PC-9 (cell line): ENCODE measurements around the gene PLSCR2. TPM values are rescaled to one million over a fixed set of nuclear protein-coding genes. Genes with fewer than 3 reads are reported as not detected.

Experiments used
- BruUV-seq: library from RNA; stranded (reverse); fragments of 400-500 nt; replicated peaks from 2 replicates; lab custom pipeline; 2021; lab: Mats Ljungman, UMichigan
- CTCF ChIA-PET: fragments of 300-600 bp; sonication (Branson Sonifier 250); formaldehyde crosslinking; loops from one replicate; lab custom pipeline; 2022; ENCODE audit warnings: antibody characterized with exemption; lab: Charles Lee
- POLR2A ChIA-PET: fragments of 300-600 bp; sonication (Branson Sonifier 250); formaldehyde crosslinking; loops from one replicate; lab custom pipeline; 2022; ENCODE audit warnings: antibody characterized with exemption; ENCODE audit not compliant: unreplicated experiment; lab: Charles Lee
- DNase-seq, 2 experiments: peaks; one replicate each; pipeline versions ENCODE4 v3.0.0 to v3.0.0-alpha.2; 2015 to 2022; ENCODE audit warnings: mixed read lengths in 1 of 2
- H2AFZ ChIP-seq: fragments of 200-600 bp; sonication (generic); 2 replicates; pipeline ENCODE4 v1.8.1; 2017; ENCODE audit warnings: antibody characterized with exemption
- H3F3A ChIP-seq: fragments of 200-600 bp; sonication (generic); 2 replicates; pipeline ENCODE4 v1.8.1; 2017; ENCODE audit warnings: antibody characterized with exemption, mild to moderate bottlenecking, low read depth; ENCODE audit not compliant: insufficient read depth
- H3K27ac ChIP-seq: fragments of 200-600 bp; sonication (generic); 2 replicates; pipeline ENCODE4 v1.6.1; 2016; ENCODE audit warnings: mixed run types
- H3K27me3 ChIP-seq: fragments of 200-600 bp; sonication (generic); 2 replicates; pipeline ENCODE4 v1.6.1; 2016; ENCODE audit warnings: low read depth, mixed run types; ENCODE audit not compliant: insufficient read depth
- H3K36me3 ChIP-seq: fragments of 200-600 bp; sonication (generic); 2 replicates; pipeline ENCODE4 v1.6.1; 2016; ENCODE audit warnings: low read depth, mixed run types
- H3K4me1 ChIP-seq: fragments of 200-600 bp; sonication (generic); replicated peaks from 2 replicates; pipeline ENCODE4 v1.6.1; 2016; ENCODE audit warnings: mixed run types; ENCODE audit not compliant: insufficient read depth
- H3K4me2 ChIP-seq: fragments of 200-600 bp; sonication (generic); 2 replicates; pipeline ENCODE4 v1.6.1; 2017; ENCODE audit warnings: mixed run types
- H3K4me3 ChIP-seq: fragments of 200-600 bp; sonication (generic); 2 replicates; pipeline ENCODE4 v1.6.1; 2016; ENCODE audit warnings: mixed run types
- H3K79me2 ChIP-seq: fragments of 200-600 bp; sonication (generic); 2 replicates; pipeline ENCODE4 v1.6.1; 2017; ENCODE audit warnings: low read depth, mixed run types
- H3K9me2 ChIP-seq: fragments of 200-600 bp; sonication (generic); 2 replicates; pipeline ENCODE4 v1.8.1; 2017; ENCODE audit warnings: mild to moderate bottlenecking; ENCODE audit not compliant: insufficient read depth
- H3K9me3 ChIP-seq: fragments of 200-600 bp; sonication (generic); 2 replicates; pipeline ENCODE4 v1.8.1; 2016; ENCODE audit warnings: low read depth; ENCODE audit not compliant: insufficient read depth
- H4K20me1 ChIP-seq: fragments of 200-600 bp; sonication (generic); 2 replicates; pipeline ENCODE4 v1.8.1; 2017; ENCODE audit not compliant: insufficient read depth
- EZH2 ChIP-seq: fragments of 200-600 bp; sonication (generic); IDR thresholded peaks from 2 replicates; pipeline ENCODE4 v1.8.0; 2017; ENCODE audit warnings: antibody characterized with exemption, low read depth
- intact Hi-C: fragments of 100-400 bp; cut with micrococcal nuclease; formaldehyde crosslinking; loops from one replicate; pipeline ENCODE4 v1.10.0; 2022; ENCODE audit not compliant: unreplicated experiment
- total RNA-seq: library from RNA; stranded (reverse); gene quantifications from 2 replicates; pipeline ENCODE4 v1.2.3, GENCODE V29; 2021
- TF ChIP-seq, protein P1 (sequence below): fragments of 200-600 bp; sonication (generic); conservative IDR thresholded peaks from 2 replicates; pipeline ENCODE4 v1.6.1; 2017; ENCODE audit warnings: mixed run types, antibody characterized with exemption, mild to moderate bottlenecking, moderate library complexity

PLSCR2 gene
- total RNA-seq, 1 experiment from 2014 or later: not detected

GRCh38 chr3:146472611-146473010, 3.2 kb upstream of the PLSCR2 start:
- Histone ChIP-seq H3K9me3 (no peaks in the 10 kb centered on the region; the same call in 1 of the 2 replicates), H3K79me2 (no peaks in the 10 kb centered on the region), H2AFZ (no peak overlapping the region), H3K4me1 (0 out of 2 replicates have a peak, but pooled peaks cover 5% of the 10 kb centered on the region), H3K36me3 (no peaks in the 10 kb centered on the region), H3K27ac (no peak overlapping the region), H3K4me3 (no peak overlapping the region), H3F3A (no peaks in the 10 kb centered on the region), H4K20me1 (no peaks in the 10 kb centered on the region), H3K9me2 (no peaks in the 10 kb centered on the region), H3K4me2 (no peak overlapping the region), H3K27me3 (no peaks in the 10 kb centered on the region)
- POLR2A ChIA-PET: no interaction called here
- no TSS peak for BruUV-seq
- CTCF ChIA-PET: no interaction called here
- no peak for TF ChIP-seq EZH2
- TF ChIP-seq, protein P1, sequence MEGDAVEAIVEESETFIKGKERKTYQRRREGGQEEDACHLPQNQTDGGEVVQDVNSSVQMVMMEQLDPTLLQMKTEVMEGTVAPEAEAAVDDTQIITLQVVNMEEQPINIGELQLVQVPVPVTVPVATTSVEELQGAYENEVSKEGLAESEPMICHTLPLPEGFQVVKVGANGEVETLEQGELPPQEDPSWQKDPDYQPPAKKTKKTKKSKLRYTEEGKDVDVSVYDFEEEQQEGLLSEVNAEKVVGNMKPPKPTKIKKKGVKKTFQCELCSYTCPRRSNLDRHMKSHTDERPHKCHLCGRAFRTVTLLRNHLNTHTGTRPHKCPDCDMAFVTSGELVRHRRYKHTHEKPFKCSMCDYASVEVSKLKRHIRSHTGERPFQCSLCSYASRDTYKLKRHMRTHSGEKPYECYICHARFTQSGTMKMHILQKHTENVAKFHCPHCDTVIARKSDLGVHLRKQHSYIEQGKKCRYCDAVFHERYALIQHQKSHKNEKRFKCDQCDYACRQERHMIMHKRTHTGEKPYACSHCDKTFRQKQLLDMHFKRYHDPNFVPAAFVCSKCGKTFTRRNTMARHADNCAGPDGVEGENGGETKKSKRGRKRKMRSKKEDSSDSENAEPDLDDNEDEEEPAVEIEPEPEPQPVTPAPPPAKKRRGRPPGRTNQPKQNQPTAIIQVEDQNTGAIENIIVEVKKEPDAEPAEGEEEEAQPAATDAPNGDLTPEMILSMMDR: no peak
- intact Hi-C loops: no loop called here
- DNase-seq: no peak

GRCh38 chr3:146471012-146471411, 1.7 kb upstream of the PLSCR2 start:
- CTCF ChIA-PET: no interaction called here
- intact Hi-C loops: no loop called here
- Histone ChIP-seq H3K9me3 (no peaks in the 10 kb centered on the region; the same call in 1 of the 2 replicates), H3K4me1 (0 out of 2 replicates have a peak, but pooled peaks cover 5% of the 10 kb centered on the region), H3K79me2 (no peaks in the 10 kb centered on the region), H3K27ac (no peak overlapping the region), H4K20me1 (no peaks in the 10 kb centered on the region), H3K4me3 (no peak overlapping the region), H3K36me3 (no peaks in the 10 kb centered on the region), H3F3A (no peaks in the 10 kb centered on the region), H3K4me2 (no peak overlapping the region), H2AFZ (no peak overlapping the region), H3K9me2 (no peaks in the 10 kb centered on the region), H3K27me3 (no peaks in the 10 kb centered on the region)
- POLR2A ChIA-PET: interaction anchor here (0.7 kb wide), 1 partner anchor 850 kb away, joined by 4 read pairs; no protein-coding TSS in a partner anchor
- BruUV-seq: no TSS peak
- DNase-seq: no peak
- TF ChIP-seq, protein P1: no peak
- TF ChIP-seq EZH2: no peak

- no peak overlapping the region for H3K4me3 ChIP-seq
- no peaks in the 10 kb centered on the region for H3K36me3 ChIP-seq
- TF ChIP-seq, protein P1: no peak
- no peak for TF ChIP-seq EZH2
- CTCF ChIA-PET: no interaction called here
- POLR2A ChIA-PET: interaction anchor here (0.6 to 0.7 kb wide), 2 partner anchors 124 to 849 kb away, joined by 4 read pairs; no protein-coding TSS in a partner anchor
- H3K9me3 ChIP-seq: no peaks in the 10 kb centered on the region; the same call in 1 of the 2 replicates
- peak overlapping the region; percentile 76; the same call in 1 of the 2 replicates for H2AFZ ChIP-seq
- H3K4me2 ChIP-seq: peak overlapping the region; percentile 54; the same call in 1 of the 2 replicates
- no peaks in the 10 kb centered on the region for H3K79me2 ChIP-seq
- DNase-seq: no peak
- intact Hi-C loops: no loop called here
- H3F3A ChIP-seq: no peaks in the 10 kb centered on the region
- H3K4me1 ChIP-seq: 0 out of 2 replicates have a peak, but pooled peaks cover 5% of the 10 kb centered on the region
- H3K9me2 ChIP-seq: no peaks in the 10 kb centered on the region
- H3K27me3 ChIP-seq: no peaks in the 10 kb centered on the region
- H3K27ac ChIP-seq: no peak overlapping the region
- no TSS peak for BruUV-seq
- H4K20me1 ChIP-seq: no peaks in the 10 kb centered on the region
Measured at GRCh38 chr3:146470425-146470990, 1.1 kb upstream of the PLSCR2 start.
